Measurements from ENCODE around the gene FAM98B.

Gene FAM98B

DNA sequence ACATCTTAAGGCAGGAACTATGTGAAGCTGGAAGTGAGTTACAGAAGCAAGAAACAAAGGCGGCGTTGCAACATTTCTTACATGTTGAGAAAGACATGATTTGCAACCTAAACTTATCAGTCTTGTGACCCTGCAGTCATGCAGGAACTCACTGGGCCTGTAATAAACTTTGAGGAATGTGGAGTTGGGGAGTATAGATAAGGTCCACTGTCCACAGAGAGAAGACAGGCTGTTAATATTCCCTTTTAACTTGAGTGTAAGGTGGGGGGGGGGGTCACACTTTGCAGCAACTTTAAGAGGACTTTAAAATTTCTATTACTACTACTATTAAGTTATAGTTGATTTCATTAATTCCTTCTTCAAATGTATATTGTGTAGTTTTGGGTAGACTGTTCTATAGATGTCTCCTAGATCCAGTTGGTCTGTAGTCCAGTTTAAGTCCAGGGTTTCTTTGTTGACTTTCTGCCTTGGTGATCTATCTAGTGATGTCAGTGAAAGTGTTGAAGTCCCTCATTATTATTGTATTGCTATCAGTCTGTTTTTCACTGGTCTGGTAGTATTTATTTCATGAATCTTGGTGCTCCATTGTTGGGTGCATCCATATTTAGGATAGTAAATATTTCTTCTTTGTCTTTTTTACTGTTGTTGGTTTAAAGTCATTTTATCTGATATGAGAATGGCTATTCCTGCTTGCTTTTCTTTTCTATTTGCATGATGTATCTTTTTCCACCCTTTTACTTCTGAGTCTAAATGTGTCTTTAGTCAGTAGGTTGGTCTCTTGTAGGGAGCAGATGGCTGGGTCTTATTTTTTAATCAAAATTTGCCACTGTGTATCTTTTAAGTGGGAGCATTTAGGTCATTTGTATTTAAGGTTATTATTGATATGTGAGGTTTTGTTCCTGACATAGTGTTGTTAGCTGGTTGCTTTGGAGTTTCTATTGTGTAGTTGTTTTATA, 15.6 kb upstream of the FAM98B start:
- ChIA-PET CTCF (interaction anchor here (0.6 to 3.6 kb wide), 6 partner anchors 16 to 1184 kb away, joined by 3 to 23 read pairs (median 11); partner anchors contain the start of gene FAM98B), POLR2A (no interaction called here)
- Histone ChIP-seq H3K36me3 (ENCODE audit: control insufficient read depth in 2 of 2, insufficient read depth in 1 of 2, low read length in 2 of 2) (no peaks in the 10 kb centered on the region), H3K4me3 (ENCODE audit: low read depth, low read length) (no peak overlapping the region), H3K27ac (ENCODE audit: extremely low read depth, low read depth, low read length) (no peak overlapping the region), H3K9me3 (ENCODE audit: control insufficient read depth, insufficient read depth, low read depth, low read length) (no peaks in the 10 kb centered on the region), H3K4me1 (ENCODE audit: control insufficient read depth, insufficient read depth, low read length) (no peaks in the 10 kb centered on the region)
- no peak for TF ChIP-seq ZNF48 (tag by site-specific recombination; IDR thresholded peaks at IDR 0.05)
- TF ChIP-seq ZNF529 (tag by site-specific recombination; IDR thresholded peaks at IDR 0.05; ENCODE audit: insufficient replicate concordance) = no peak
- no peak for TF ChIP-seq ZSCAN30 (tag by site-specific recombination; IDR thresholded peaks at IDR 0.05)

DNA sequence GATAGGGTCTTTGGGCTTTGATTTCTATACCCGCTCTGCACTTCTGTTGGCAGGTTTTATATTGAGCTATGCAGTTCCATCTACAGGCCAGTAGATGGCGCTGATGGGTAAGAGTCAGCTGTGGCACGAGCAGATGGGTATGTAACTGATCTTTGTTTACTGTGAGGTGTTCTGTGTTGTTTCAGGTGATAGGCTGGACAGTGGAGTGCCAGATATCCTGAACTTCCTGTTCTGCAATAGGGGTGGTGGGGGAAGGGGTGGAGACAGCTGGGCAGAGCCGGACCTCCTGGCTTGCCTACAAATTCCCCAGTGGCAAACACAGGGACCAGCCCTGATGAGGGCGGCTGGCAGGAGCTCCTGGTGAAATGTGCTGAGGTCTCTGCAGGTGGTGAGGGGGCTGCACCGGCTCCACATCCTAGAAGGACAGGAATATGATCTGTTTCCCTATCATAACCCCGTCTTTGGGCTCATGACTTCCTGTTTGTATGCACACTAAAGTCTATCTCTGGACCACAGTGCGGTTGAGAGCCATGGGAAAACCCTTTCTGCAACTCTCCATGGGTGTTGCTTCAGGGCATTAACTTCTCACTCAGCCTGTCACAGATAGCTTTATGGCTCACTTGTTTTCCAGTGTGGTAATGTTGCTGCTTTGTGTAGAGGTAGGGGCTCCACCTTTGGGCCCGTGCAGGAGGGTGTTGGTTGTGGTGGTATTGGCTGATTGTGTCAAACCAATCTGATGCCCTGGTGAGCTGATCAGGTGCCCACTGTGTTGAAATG, 13.4 kb upstream of the FAM98B start:
- CTCF ChIA-PET = interaction anchor here (0.6 to 3.8 kb wide), 38 partner anchors 10 to 1344 kb away, joined by 3 to 24 read pairs (median 5); partner anchors contain the start of gene FAM98B
- Histone ChIP-seq H3K36me3 (ENCODE audit: control insufficient read depth in 2 of 2, insufficient read depth in 1 of 2, low read length in 2 of 2) (no peaks in the 10 kb centered on the region), H3K4me3 (ENCODE audit: low read depth, low read length) (no peak overlapping the region), H3K9me3 (ENCODE audit: control insufficient read depth, insufficient read depth, low read depth, low read length) (no peaks in the 10 kb centered on the region), H3K27ac (ENCODE audit: extremely low read depth, low read depth, low read length) (no peak overlapping the region), H3K4me1 (ENCODE audit: control insufficient read depth, insufficient read depth, low read length) (no peaks in the 10 kb centered on the region)
- POLR2A ChIA-PET = interaction anchor here (2.0 kb wide), 1 partner anchor 14 kb away, joined by 8 read pairs; the partner anchor contains the start of gene FAM98B
- TF ChIP-seq ZNF335 (tag by site-specific recombination; conservative IDR thresholded peaks at IDR 0.05) (peak; percentile 44), ZNF2 (tag by site-specific recombination; IDR thresholded peaks at IDR 0.05) (0 out of 2 replicates have a peak, but pooled peaks have one; percentile 39), SP7 (tag by site-specific recombination; IDR thresholded peaks at IDR 0.05) (peak; percentile 30; the same call in 1 of the 2 replicates), GLIS1 (tag by site-specific recombination; IDR thresholded peaks at IDR 0.05) (peak; percentile 63), ZNF654 (tag by site-specific recombination; IDR thresholded peaks at IDR 0.05; ENCODE audit: low read depth) (peak; percentile 90), OSR2 (tag by site-specific recombination; IDR thresholded peaks at IDR 0.05) (no peak), ZBTB17 (tag by site-specific recombination; IDR thresholded peaks at IDR 0.05) (peak; percentile 62), KLF7 (tag by site-specific recombination; IDR thresholded peaks at IDR 0.05; ENCODE audit: borderline replicate concordance) (no peak), KLF1 (tag by site-specific recombination; IDR thresholded peaks at IDR 0.05) (0 out of 2 replicates have a peak, but pooled peaks have one; percentile 10), ZNF777 (tag by site-specific recombination; IDR thresholded peaks at IDR 0.05; ENCODE audit: borderline replicate concordance) (no peak)
- TF ChIP-seq, protein P1, sequence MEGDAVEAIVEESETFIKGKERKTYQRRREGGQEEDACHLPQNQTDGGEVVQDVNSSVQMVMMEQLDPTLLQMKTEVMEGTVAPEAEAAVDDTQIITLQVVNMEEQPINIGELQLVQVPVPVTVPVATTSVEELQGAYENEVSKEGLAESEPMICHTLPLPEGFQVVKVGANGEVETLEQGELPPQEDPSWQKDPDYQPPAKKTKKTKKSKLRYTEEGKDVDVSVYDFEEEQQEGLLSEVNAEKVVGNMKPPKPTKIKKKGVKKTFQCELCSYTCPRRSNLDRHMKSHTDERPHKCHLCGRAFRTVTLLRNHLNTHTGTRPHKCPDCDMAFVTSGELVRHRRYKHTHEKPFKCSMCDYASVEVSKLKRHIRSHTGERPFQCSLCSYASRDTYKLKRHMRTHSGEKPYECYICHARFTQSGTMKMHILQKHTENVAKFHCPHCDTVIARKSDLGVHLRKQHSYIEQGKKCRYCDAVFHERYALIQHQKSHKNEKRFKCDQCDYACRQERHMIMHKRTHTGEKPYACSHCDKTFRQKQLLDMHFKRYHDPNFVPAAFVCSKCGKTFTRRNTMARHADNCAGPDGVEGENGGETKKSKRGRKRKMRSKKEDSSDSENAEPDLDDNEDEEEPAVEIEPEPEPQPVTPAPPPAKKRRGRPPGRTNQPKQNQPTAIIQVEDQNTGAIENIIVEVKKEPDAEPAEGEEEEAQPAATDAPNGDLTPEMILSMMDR (tag by site-specific recombination; IDR thresholded peaks at IDR 0.05) = peak; percentile 40; the same call in 1 of the 2 replicates

DNA sequence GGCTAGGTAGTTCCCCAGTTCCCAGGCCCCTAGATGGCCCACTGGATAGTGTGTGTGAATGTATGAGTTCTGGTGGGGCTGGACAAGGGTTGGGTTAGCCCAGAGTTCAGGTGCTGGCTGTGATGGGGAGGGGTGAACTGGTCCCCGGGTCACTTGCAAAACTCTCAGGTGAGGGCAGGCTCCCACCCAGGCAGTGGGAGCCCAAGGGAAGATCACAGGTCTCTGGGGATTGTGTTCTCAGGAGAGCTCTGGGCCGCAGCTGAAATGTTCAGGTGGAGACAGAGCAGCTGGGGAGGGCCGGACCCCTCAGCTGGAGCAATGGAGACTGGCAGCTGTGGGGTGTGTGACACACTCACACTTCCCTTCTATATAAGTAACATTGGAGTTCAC, 12.8 kb upstream of the FAM98B start:
- H3K36me3 ChIP-seq (ENCODE audit: control insufficient read depth in 2 of 2, insufficient read depth in 1 of 2, low read length in 2 of 2) = no peaks in the 10 kb centered on the region
- H3K4me1 ChIP-seq (ENCODE audit: control insufficient read depth, insufficient read depth, low read length) = no peaks in the 10 kb centered on the region
- CTCF ChIA-PET = interaction anchor here (0.7 to 3.8 kb wide), 25 partner anchors 10 to 438 kb away, joined by 3 to 24 read pairs (median 5); partner anchors contain the start of gene FAM98B
- no peak overlapping the region for H3K27ac ChIP-seq (ENCODE audit: extremely low read depth, low read depth, low read length)
- TF ChIP-seq ZNF707 (tag by site-specific recombination; IDR thresholded peaks at IDR 0.05) (no peak), GLI2 (tag by site-specific recombination; IDR thresholded peaks at IDR 0.05; ENCODE audit: borderline replicate concordance, low read depth) (no peak), WT1 (tag by site-specific recombination; IDR thresholded peaks at IDR 0.05) (no peak), ZNF768 (tag by site-specific recombination; IDR thresholded peaks at IDR 0.05) (no peak), ZNF626 (tag by site-specific recombination; IDR thresholded peaks at IDR 0.05) (no peak), ZFP37 (tag by site-specific recombination; IDR thresholded peaks at IDR 0.05) (no peak), ZNF292 (tag by site-specific recombination; IDR thresholded peaks at IDR 0.05; ENCODE audit: borderline replicate concordance, low read depth) (no peak), SP2 (tag by site-specific recombination; IDR thresholded peaks at IDR 0.05) (no peak), ZNF202 (tag by site-specific recombination; IDR thresholded peaks at IDR 0.05; ENCODE audit: borderline replicate concordance) (no peak)
- no peaks in the 10 kb centered on the region for H3K9me3 ChIP-seq (ENCODE audit: control insufficient read depth, insufficient read depth, low read depth, low read length)
- POLR2A ChIA-PET = interaction anchor here (2.0 kb wide), 1 partner anchor 13 kb away, joined by 8 read pairs; the partner anchor contains the start of gene FAM98B
- H3K4me3 ChIP-seq (ENCODE audit: low read depth, low read length) = no peak overlapping the region
